H4 (cell line): ENCODE results near the gene EXOC6. TPM values are rescaled to one million over a fixed set of nuclear protein-coding genes. Genes with fewer than 3 reads are reported as not detected.

Experiments
- DNase-seq: peaks from one replicate; pipeline ENCODE4 v3.0.0-alpha.2; 2015; ENCODE audit warnings: low spot score
- total RNA-seq: library from RNA; depleted of rRNA; stranded (reverse); fragments of >200 nt; shearing (Covaris generic); gene quantifications from 2 replicates; pipeline ENCODE4 v1.2.3, GENCODE V29; 2014

The EXOC6 gene
- total RNA-seq, 1 experiment from 2014 or later, result 8.8 TPM

GRCh38 chr10:93023013-93023650 lies 174.8 kb downstream of the EXOC6 start:
- DNase-seq, result no peak

GRCh38 chr10:93026072-93026471 lies 177.8 kb downstream of the EXOC6 start:
- peak; percentile 9 for DNase-seq

- no peak for DNase-seq
Measured at GRCh38 chr10:93027508-93027907, 179.2 kb downstream of the EXOC6 start.

GRCh38 chr10:93028883-93029282 lies 180.6 kb downstream of the EXOC6 start:
- peak; percentile 9 for DNase-seq

- DNase-seq, result peak; percentile 39
Measured at GRCh38 chr10:93030409-93030808, 182.1 kb downstream of the EXOC6 start.

GRCh38 chr10:93032105-93032808 lies 183.9 kb downstream of the EXOC6 start:
- DNase-seq, result no peak

- no peak for DNase-seq
Measured at GRCh38 chr10:93032809-93033137, 184.5 kb downstream of the EXOC6 start.

GRCh38 chr10:93034426-93034825 lies 186.1 kb downstream of the EXOC6 start:
- DNase-seq, result no peak

- DNase-seq, result no peak
Measured at GRCh38 chr10:93039110-93039509, 190.8 kb downstream of the EXOC6 start.

GRCh38 chr10:93039721-93040120 lies 191.4 kb downstream of the EXOC6 start:
- no peak for DNase-seq

- no peak for DNase-seq
Measured at GRCh38 chr10:93054486-93054885, 206.2 kb downstream of the EXOC6 start.

GRCh38 chr10:93058139-93058538 lies 209.8 kb downstream of the EXOC6 start:
- no peak for DNase-seq

GRCh38 chr10:93059975-93060886 lies 211.9 kb downstream of the EXOC6 start, which contains the start of gene CYP26C1:
Gene CYP26C1, plus strand, starts transcription at chr10:93060798. Its CDS starts 466 bp downstream, at chr10:93061264.
- no peak for DNase-seq

GRCh38 chr10:93060887-93061593 lies 212.7 kb downstream of the EXOC6 start:
- DNase-seq, result no peak

- no peak for DNase-seq
Measured at GRCh38 chr10:93061594-93062513, 213.5 kb downstream of the EXOC6 start.

GRCh38 chr10:93062514-93063143 lies 214.3 kb downstream of the EXOC6 start:
- no peak for DNase-seq

GRCh38 chr10:93063144-93063976 lies 215.0 kb downstream of the EXOC6 start:
- no peak for DNase-seq

GRCh38 chr10:93063977-93064660 lies 215.8 kb downstream of the EXOC6 start:
- no peak for DNase-seq
